Nephron (organoid): Measurements from ENCODE around the gene TTLL11.

Experiments used
- H3K27ac Mint-ChIP-seq, 3 experiments: 2 replicates each; pipeline ENCODE4 v1.8.0; 2020; ENCODE audit warnings: mixed read lengths in 3 of 3, mild to moderate bottlenecking in 2 of 3, moderate library complexity in 1 of 3
- H3K27me3 Mint-ChIP-seq: 2 replicates; pipeline ENCODE4 v1.8.0; 2021; ENCODE audit warnings: low read depth, mild to moderate bottlenecking, moderate library complexity, mixed read lengths
- H3K36me3 Mint-ChIP-seq: 2 replicates; pipeline ENCODE4 v1.8.0; 2020; ENCODE audit warnings: low read depth, mixed read lengths
- H3K4me1 Mint-ChIP-seq: 2 replicates; pipeline ENCODE4 v1.8.0; 2020; ENCODE audit warnings: mixed read lengths
- H3K4me3 Mint-ChIP-seq, 3 experiments: 2 replicates each; pipeline ENCODE4 v1.8.0; 2020; ENCODE audit warnings: mild to moderate bottlenecking in 3 of 3, mixed read lengths in 3 of 3, moderate library complexity in 2 of 3
- H3K9me3 Mint-ChIP-seq: 2 replicates; pipeline ENCODE4 v1.8.0; 2020; ENCODE audit warnings: mixed read lengths
- TF ChIP-seq, protein P1 (sequence below), 3 experiments: fragments of 200-600 bp; sonication (generic); IDR thresholded peaks; one replicate each; pipeline ENCODE4 v1.5.0; 2021; ENCODE audit warnings: antibody characterized with exemption in 3 of 3; ENCODE audit not compliant: unreplicated experiment in 3 of 3

Gene TTLL11

DNA sequence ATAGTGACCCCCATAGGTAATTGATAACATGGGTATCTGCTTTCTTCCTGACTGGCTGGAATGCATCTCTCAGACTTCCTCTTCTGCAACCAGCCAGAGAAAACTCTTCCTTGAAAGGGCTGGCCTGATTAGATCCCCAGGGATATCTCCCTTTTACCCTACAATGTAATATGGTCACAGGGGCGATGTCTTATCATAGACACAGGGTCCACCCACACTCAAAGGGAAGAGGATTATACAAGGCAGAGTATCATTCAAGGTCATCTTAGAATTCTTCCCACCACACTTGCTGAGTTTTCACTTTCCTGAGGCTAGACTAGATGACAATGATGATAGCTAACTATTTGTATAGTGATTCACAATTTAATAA, 33.2 kb downstream of the TTLL11 start:
- H3K4me1 Mint-ChIP-seq, result peaks cover 16% of the 10 kb centered on the region
- no peak overlapping the region for H3K27ac Mint-ChIP-seq
- TF ChIP-seq, protein P1, sequence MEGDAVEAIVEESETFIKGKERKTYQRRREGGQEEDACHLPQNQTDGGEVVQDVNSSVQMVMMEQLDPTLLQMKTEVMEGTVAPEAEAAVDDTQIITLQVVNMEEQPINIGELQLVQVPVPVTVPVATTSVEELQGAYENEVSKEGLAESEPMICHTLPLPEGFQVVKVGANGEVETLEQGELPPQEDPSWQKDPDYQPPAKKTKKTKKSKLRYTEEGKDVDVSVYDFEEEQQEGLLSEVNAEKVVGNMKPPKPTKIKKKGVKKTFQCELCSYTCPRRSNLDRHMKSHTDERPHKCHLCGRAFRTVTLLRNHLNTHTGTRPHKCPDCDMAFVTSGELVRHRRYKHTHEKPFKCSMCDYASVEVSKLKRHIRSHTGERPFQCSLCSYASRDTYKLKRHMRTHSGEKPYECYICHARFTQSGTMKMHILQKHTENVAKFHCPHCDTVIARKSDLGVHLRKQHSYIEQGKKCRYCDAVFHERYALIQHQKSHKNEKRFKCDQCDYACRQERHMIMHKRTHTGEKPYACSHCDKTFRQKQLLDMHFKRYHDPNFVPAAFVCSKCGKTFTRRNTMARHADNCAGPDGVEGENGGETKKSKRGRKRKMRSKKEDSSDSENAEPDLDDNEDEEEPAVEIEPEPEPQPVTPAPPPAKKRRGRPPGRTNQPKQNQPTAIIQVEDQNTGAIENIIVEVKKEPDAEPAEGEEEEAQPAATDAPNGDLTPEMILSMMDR (IDR thresholded peaks at IDR 0.05; ENCODE audit: unreplicated experiment in 3 of 3), result no peak
- H3K4me3 Mint-ChIP-seq, result no peak overlapping the region
- H3K27me3 Mint-ChIP-seq, result peaks cover 13% of the 10 kb centered on the region
- H3K9me3 Mint-ChIP-seq, result no peaks in the 10 kb centered on the region
- no peaks in the 10 kb centered on the region for H3K36me3 Mint-ChIP-seq

DNA sequence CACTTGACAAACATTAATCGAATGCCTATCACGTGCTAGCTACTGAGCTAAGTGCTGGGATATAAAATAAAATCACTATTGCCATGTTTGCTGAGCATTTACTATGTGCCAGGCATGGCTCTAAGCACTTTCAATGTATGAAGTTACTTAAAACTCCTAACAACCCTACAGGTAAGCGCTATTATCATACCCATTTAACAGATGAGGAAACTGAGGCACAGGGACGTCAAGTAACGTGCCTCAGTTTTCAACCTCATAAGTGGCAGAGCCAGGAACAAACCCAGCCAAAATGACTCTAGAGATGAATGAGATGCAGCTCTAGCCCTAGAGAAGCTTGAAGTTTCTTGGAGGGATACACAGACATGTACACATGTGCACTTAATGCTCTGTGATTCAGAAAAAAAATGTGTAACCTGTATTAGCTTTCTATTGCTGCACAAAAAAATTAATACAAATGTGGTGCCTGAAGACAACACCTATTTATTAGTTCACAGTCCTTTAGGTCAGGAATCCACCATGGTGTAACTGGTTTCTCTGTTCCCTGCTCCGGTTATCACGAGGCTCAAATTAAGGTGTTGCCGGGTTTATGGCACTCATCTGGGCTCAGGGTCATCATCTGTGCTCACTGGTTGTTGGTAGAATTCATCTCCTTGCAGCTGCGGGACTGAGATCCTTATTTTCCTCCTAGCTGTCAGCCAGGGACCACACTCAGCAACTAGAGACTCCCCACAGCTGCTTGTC, 33.7 kb downstream of the TTLL11 start:
- H3K9me3 Mint-ChIP-seq, result no peaks in the 10 kb centered on the region
- H3K27me3 Mint-ChIP-seq, result peaks cover 13% of the 10 kb centered on the region
- no peaks in the 10 kb centered on the region for H3K36me3 Mint-ChIP-seq
- TF ChIP-seq, protein P1 (IDR thresholded peaks at IDR 0.05; ENCODE audit: unreplicated experiment in 3 of 3), result no peak
- peaks cover 16% of the 10 kb centered on the region for H3K4me1 Mint-ChIP-seq
- H3K4me3 Mint-ChIP-seq, result no peak overlapping the region
- H3K27ac Mint-ChIP-seq, result no peak overlapping the region

DNA sequence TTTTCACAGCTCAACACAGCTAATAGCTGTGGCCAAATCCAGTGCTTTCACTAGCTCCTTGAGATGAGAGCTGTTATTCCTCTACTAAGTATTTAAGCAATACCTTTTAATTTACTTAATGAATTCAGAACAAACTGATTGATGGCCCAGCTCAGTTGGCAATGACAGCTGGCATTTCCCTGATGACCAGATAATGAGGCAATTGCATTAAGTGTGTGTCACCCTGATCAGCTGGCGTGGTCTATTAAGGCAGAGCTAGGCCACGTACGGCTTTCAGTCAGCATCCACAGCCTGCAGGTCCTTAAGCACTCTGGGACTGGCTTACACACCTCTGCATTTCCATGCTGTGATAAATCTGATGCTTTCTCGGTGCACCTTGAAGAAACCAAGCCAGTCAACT, 34.4 kb downstream of the TTLL11 start:
- Mint-ChIP-seq H3K4me1 (peaks cover 16% of the 10 kb centered on the region), H3K27ac (no peak overlapping the region), H3K9me3 (no peaks in the 10 kb centered on the region), H3K36me3 (no peaks in the 10 kb centered on the region), H3K27me3 (peaks cover 13% of the 10 kb centered on the region), H3K4me3 (no peak overlapping the region)
- TF ChIP-seq, protein P1 (IDR thresholded peaks at IDR 0.05; ENCODE audit: unreplicated experiment in 3 of 3), result no peak

DNA sequence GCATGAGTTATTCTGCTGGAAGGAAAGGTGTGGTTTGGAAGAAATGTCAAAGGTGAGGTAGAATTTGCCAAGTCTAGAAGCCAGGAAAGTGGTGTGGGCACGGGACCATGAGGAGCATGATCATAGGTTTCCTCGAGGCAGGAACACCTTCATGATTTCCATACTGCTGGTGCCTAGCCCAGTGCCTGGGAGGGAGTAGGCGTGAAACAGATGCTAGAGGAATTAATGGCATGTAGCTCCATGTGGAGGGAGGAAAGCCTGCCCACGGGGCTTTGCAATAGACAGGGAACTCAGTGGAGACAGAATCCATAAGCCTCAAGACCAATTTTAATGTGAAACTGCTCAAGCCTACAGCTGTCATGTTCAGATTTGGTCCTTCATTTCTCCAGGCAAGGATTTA, 35.1 kb downstream of the TTLL11 start:
- H3K27me3 Mint-ChIP-seq, result peaks cover 13% of the 10 kb centered on the region
- no peaks in the 10 kb centered on the region for H3K36me3 Mint-ChIP-seq
- no peaks in the 10 kb centered on the region for H3K9me3 Mint-ChIP-seq
- no peak overlapping the region for H3K27ac Mint-ChIP-seq
- peaks cover 16% of the 10 kb centered on the region for H3K4me1 Mint-ChIP-seq
- no peak overlapping the region for H3K4me3 Mint-ChIP-seq
- TF ChIP-seq, protein P1 (IDR thresholded peaks at IDR 0.05; ENCODE audit: unreplicated experiment in 3 of 3), result no peak

DNA sequence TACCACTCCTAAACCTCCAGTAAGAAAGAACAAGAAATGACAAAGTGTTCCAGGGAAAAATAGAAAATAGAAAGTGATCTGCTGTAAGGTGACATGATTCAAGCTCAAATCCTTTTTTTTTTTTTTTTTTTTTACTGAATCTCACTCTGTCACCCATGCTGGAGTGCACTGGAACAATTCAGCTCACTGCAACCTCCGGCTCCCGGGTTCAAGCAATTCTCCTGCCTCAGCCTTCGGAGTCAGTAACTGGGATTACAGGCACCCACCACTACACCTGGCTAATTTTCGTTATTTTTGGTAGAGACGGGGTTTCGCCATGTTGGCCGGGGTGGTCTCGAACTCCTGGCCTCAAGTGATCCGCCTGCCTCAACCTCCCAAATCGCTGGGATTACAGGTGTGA, 35.9 kb downstream of the TTLL11 start:
- Mint-ChIP-seq H3K27me3 (peaks cover 13% of the 10 kb centered on the region), H3K4me1 (peaks cover 16% of the 10 kb centered on the region), H3K36me3 (no peaks in the 10 kb centered on the region), H3K4me3 (no peak overlapping the region), H3K27ac (no peak overlapping the region), H3K9me3 (no peaks in the 10 kb centered on the region)
- TF ChIP-seq, protein P1 (IDR thresholded peaks at IDR 0.05; ENCODE audit: unreplicated experiment in 3 of 3), result no peak

DNA sequence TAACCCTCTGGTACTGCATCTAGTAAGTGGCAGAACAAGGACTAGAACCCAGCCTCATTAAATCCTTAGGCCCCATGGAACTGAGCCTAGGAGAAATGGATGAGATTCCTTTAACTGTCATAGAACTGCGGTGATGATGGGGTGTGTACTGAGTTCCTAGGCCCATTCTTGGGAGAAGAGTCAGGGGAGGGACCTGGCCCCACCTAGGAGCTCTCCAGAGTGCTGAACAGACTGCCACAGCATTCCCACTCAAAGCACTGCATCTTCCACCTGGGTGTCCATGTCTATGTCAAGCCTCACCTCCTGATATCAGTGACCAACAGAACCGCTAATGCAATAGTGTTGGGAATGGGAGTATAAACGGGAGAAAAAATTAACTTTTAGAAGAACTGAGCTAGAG, 36.6 kb downstream of the TTLL11 start:
- TF ChIP-seq, protein P1 (IDR thresholded peaks at IDR 0.05; ENCODE audit: unreplicated experiment in 3 of 3), result no peak

More for the DNA sequence above, 36.6 kb downstream of the TTLL11 start:
- Mint-ChIP-seq H3K36me3 (no peaks in the 10 kb centered on the region), H3K27ac (no peak overlapping the region), H3K27me3 (peaks cover 13% of the 10 kb centered on the region), H3K9me3 (no peaks in the 10 kb centered on the region), H3K4me1 (peaks cover 16% of the 10 kb centered on the region), H3K4me3 (no peak overlapping the region)
